HepG2 (cell line): ENCODE results near the gene PRR15L.

Experiments used
- CBFB ChIP-seq: sonication (generic); formaldehyde crosslinking; IDR thresholded peaks from 2 replicates; pipeline ENCODE4 v1.4.0; 2020; ENCODE audit warnings: missing genetic modification reagents
- POLR2A ChIP-seq, 2 experiments: IDR thresholded peaks; 2 replicates each; pipeline ENCODE4 v1.6.1; 2011; ENCODE audit warnings: low read depth in 2 of 2, low read length in 2 of 2, mild to moderate bottlenecking in 1 of 2, moderate library complexity in 1 of 2; ENCODE audit not compliant: insufficient read depth in 1 of 2
- RCOR2 ChIP-seq: IDR thresholded peaks from 2 replicates; pipeline ENCODE4 v1.6.1; 2016; ENCODE audit warnings: missing biosample characterization, missing genetic modification reagents
- SOX5 ChIP-seq: IDR thresholded peaks from 2 replicates; pipeline ENCODE4 v1.6.1; 2016; ENCODE audit warnings: borderline replicate concordance
- TF ChIP-seq, protein P1 (sequence below): sonication (generic); formaldehyde crosslinking; IDR thresholded peaks from 2 replicates; pipeline ENCODE4 v1.5.0; 2020; ENCODE audit warnings: mild to moderate bottlenecking, missing genetic modification reagents, moderate library complexity
- TF ChIP-seq, protein P2 (sequence below): IDR thresholded peaks from 2 replicates; pipeline ENCODE4 v1.6.1; 2012; ENCODE audit warnings: inconsistent platforms

- TF ChIP-seq SOX5, result no peak
- TF ChIP-seq, protein P1, sequence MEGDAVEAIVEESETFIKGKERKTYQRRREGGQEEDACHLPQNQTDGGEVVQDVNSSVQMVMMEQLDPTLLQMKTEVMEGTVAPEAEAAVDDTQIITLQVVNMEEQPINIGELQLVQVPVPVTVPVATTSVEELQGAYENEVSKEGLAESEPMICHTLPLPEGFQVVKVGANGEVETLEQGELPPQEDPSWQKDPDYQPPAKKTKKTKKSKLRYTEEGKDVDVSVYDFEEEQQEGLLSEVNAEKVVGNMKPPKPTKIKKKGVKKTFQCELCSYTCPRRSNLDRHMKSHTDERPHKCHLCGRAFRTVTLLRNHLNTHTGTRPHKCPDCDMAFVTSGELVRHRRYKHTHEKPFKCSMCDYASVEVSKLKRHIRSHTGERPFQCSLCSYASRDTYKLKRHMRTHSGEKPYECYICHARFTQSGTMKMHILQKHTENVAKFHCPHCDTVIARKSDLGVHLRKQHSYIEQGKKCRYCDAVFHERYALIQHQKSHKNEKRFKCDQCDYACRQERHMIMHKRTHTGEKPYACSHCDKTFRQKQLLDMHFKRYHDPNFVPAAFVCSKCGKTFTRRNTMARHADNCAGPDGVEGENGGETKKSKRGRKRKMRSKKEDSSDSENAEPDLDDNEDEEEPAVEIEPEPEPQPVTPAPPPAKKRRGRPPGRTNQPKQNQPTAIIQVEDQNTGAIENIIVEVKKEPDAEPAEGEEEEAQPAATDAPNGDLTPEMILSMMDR (CRISPR knock-in tag), result no peak
- TF ChIP-seq CBFB (CRISPR knock-in tag), result no peak
- no peak for TF ChIP-seq RCOR2 (CRISPR knock-in tag)
- TF ChIP-seq POLR2A (IDR thresholded peaks at IDR 0.05; ENCODE audit: insufficient read depth in 1 of 2, low read depth in 2 of 2, low read length in 2 of 2), result no peak
- TF ChIP-seq, protein P2, sequence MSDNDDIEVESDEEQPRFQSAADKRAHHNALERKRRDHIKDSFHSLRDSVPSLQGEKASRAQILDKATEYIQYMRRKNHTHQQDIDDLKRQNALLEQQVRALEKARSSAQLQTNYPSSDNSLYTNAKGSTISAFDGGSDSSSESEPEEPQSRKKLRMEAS, result no peak
Measured at GRCh38 chr17:47953909-47954308, 3.8 kb downstream of the PRR15L start.
